Kidney epithelial cell (primary cell): ENCODE data around the gene PBLD. TPM values are rescaled to one million over a fixed set of nuclear protein-coding genes. Genes with fewer than 3 reads are reported as not detected.

ENCODE experiments used
- DNase-seq: peaks from one replicate; pipeline ENCODE4 v3.0.0-alpha.2; 2010; ENCODE audit warnings: low read depth
- H3K27me3 ChIP-seq: 2 replicates; pipeline ENCODE4 v1.6.0; 2011; ENCODE audit warnings: low read length; ENCODE audit not compliant: control insufficient read depth, insufficient read depth
- H3K36me3 ChIP-seq: 2 replicates; pipeline ENCODE4 v1.5.1; 2011; ENCODE audit warnings: low read length; ENCODE audit not compliant: control insufficient read depth, insufficient read depth
- H3K4me3 ChIP-seq: 2 replicates; pipeline ENCODE4 v1.5.1; 2011; ENCODE audit warnings: low read depth, mild to moderate bottlenecking, control low read depth, low read length
- total RNA-seq: library from RNA; depleted of rRNA; stranded (reverse); fragments of >200 nt; gene quantifications from 2 replicates; pipeline ENCODE4 v1.2.3, GENCODE V29; 2015
- TF ChIP-seq, protein P1 (sequence below): IDR thresholded peaks from 2 replicates; pipeline ENCODE4 v1.5.1; 2011; ENCODE audit warnings: mild to moderate bottlenecking, moderate library complexity, low read length, control low read depth, inconsistent platforms; ENCODE audit not compliant: insufficient read depth, poor library complexity, severe bottlenecking

The PBLD gene
- total RNA-seq, 1 donor from 2014 or later: 4.5 TPM

DNA sequence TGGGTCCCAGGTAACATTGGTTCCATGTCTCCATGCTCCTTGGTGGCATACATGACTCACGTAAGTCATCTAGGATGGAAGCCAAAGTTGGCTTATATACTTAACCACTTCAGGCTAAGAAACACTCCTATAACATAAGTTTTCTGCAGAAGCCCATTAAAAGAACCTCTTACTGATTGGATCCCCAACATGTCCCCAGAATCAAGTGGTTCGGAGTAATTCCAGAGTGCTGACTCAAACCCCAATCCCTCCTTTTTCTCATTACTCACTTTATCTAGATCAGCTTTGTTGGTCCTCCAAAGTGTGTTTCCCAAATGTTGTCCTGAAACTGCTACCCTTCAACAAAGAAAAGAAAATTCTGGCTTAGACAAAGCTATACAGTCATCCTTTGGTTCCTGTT is 90.7 kb downstream of the PBLD start:
- Histone ChIP-seq H3K27me3 (no peaks in the 10 kb centered on the region), H3K4me3 (no peak overlapping the region), H3K36me3 (no peaks in the 10 kb centered on the region)
- TF ChIP-seq, protein P1, sequence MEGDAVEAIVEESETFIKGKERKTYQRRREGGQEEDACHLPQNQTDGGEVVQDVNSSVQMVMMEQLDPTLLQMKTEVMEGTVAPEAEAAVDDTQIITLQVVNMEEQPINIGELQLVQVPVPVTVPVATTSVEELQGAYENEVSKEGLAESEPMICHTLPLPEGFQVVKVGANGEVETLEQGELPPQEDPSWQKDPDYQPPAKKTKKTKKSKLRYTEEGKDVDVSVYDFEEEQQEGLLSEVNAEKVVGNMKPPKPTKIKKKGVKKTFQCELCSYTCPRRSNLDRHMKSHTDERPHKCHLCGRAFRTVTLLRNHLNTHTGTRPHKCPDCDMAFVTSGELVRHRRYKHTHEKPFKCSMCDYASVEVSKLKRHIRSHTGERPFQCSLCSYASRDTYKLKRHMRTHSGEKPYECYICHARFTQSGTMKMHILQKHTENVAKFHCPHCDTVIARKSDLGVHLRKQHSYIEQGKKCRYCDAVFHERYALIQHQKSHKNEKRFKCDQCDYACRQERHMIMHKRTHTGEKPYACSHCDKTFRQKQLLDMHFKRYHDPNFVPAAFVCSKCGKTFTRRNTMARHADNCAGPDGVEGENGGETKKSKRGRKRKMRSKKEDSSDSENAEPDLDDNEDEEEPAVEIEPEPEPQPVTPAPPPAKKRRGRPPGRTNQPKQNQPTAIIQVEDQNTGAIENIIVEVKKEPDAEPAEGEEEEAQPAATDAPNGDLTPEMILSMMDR: no peak
- DNase-seq: no peak

GRCh38 chr10:68239596-68240150 is 93.1 kb downstream of the PBLD start:
- no peak overlapping the region for H3K4me3 ChIP-seq
- TF ChIP-seq, protein P1: no peak
- H3K36me3 ChIP-seq: no peaks in the 10 kb centered on the region
- no peaks in the 10 kb centered on the region for H3K27me3 ChIP-seq
- DNase-seq: no peak

DNA sequence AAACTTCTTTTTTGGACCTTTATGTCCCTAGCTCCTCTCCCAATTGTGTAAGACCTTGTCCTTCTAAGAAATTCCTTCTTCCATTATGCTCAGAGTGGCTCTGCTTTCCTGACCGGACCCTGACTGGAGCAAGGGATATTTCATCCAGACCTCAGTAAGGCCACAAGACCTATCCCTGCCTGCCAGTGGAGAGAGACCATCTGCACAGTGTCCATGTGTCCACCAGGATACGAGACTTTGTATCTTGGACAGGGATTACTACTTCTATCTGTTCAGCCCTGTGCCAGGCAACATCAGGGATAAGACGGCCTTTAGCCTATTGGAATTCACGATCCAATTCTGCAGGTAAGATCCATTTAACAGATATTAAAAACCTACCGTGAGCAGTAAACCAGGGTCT is 93.7 kb downstream of the PBLD start:
- no peak overlapping the region for H3K4me3 ChIP-seq

DNA sequence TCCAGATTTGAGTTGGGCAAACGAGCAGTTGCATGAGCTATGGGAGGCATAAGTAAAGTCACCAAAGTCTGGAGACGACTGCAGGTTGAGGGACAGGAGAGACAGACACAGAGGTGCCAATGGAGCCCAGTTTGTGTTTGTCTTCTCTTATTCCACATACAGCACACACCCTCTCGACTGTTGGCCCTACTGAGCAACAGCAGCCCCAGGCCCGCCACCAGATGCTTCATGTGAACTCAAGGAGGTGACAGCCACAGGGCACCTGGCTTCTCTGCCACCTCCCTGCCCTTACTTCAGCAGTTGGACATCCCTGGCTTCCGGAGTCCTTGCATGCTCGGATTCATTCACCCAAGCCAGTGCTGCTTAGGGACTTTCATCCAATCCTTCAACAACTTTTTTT is 94.4 kb downstream of the PBLD start:
- Histone ChIP-seq H3K4me3 (no peak overlapping the region), H3K36me3 (no peaks in the 10 kb centered on the region), H3K27me3 (no peaks in the 10 kb centered on the region)
- no peak for DNase-seq
- TF ChIP-seq, protein P1: no peak

More for the DNA sequence above, 93.7 kb downstream of the PBLD start:
- no peaks in the 10 kb centered on the region for H3K27me3 ChIP-seq
- DNase-seq: no peak
- TF ChIP-seq, protein P1: no peak
- no peaks in the 10 kb centered on the region for H3K36me3 ChIP-seq

GRCh38 chr10:68237173-68237572 is 95.6 kb downstream of the PBLD start:
- no peaks in the 10 kb centered on the region for H3K36me3 ChIP-seq
- TF ChIP-seq, protein P1: no peak
- no peak for DNase-seq
- no peaks in the 10 kb centered on the region for H3K27me3 ChIP-seq
- H3K4me3 ChIP-seq: no peak overlapping the region

- TF ChIP-seq, protein P1: no peak
- Histone ChIP-seq H3K36me3 (no peaks in the 10 kb centered on the region), H3K4me3 (no peak overlapping the region), H3K27me3 (peaks cover 2% of the 10 kb centered on the region)
- no peak for DNase-seq
Observed at GRCh38 chr10:68235581-68235980, 97.1 kb downstream of the PBLD start.
